Mesodermal cell (in vitro differentiated cells): ENCODE results near the gene COMMD3.

ENCODE experiments used
- H3K27ac ChIP-seq: 2 replicates; pipeline ENCODE4 v1.7.0; 2013; ENCODE audit warnings: mild to moderate bottlenecking, low read depth, low read length, moderate library complexity; ENCODE audit not compliant: severe bottlenecking
- H3K36me3 ChIP-seq: 2 replicates; pipeline ENCODE4 v1.7.1; 2013; ENCODE audit warnings: mild to moderate bottlenecking, low read length, moderate library complexity; ENCODE audit not compliant: control insufficient read depth, insufficient read depth
- H3K4me1 ChIP-seq: one replicate; pipeline ENCODE4 v1.7.1; 2013; ENCODE audit warnings: mild to moderate bottlenecking, low read length; ENCODE audit not compliant: insufficient read depth, control insufficient read depth, poor library complexity, severe bottlenecking
- H3K4me3 ChIP-seq: 2 replicates; pipeline ENCODE4 v1.7.0; 2013; ENCODE audit warnings: low read length, control low read depth, mild to moderate bottlenecking; ENCODE audit not compliant: insufficient read depth, poor library complexity, severe bottlenecking; ENCODE audit errors: extremely low read depth
- H3K9me3 ChIP-seq: 2 replicates; pipeline ENCODE4 v1.7.1; 2013; ENCODE audit warnings: mild to moderate bottlenecking, low read length, moderate library complexity; ENCODE audit not compliant: control insufficient read depth
- WGBS, 2 experiments: methylation state at CpG; one replicate each; pipeline ENCODE4 v1.1.5; 2013; ENCODE audit warnings: missing lambda C conversion rate in 2 of 2; ENCODE audit not compliant: insufficient coverage in 2 of 2; 5-methylcytosine and 5-hydroxymethylcytosine counted together

COMMD3 gene

DNA sequence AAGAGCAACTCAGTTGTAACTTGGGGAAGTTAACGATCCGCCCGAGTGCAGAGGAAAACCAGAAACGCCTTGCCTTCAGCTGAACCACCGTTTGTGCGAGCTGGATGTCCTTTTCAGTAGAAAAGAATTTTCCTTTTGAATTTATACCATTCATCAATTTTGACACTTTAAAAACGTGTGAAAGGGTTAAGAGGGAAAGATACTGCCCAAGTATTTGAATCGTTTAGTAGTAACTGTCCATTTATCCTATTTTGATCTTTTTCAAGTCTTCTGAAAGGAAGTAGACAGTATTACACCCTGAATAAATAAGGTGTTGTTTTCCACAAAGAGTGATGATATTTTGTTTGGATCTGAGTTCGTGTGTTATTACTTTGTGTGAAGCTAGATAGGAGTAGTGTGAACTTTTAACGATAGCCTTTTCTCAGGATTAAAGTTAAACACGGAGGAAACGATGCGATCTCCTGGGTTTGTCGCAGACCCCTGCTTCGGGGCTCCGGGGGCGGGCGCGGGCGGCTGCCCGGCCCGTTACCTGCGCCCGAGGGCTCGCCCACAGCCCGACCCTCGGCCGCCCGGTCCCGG lies 3.9 kb downstream of the COMMD3 start:
- no peaks in the 10 kb centered on the region for H3K36me3 ChIP-seq
- WGBS, 2 experiments = 1% methylated on average over 25 to 26 of the region's 30 CpGs
- H3K9me3 ChIP-seq = no peaks in the 10 kb centered on the region
- peaks cover 13% of the 10 kb centered on the region for H3K4me1 ChIP-seq
- peak overlapping the region; percentile 28 for H3K4me3 ChIP-seq
- H3K27ac ChIP-seq = no peak overlapping the region

DNA sequence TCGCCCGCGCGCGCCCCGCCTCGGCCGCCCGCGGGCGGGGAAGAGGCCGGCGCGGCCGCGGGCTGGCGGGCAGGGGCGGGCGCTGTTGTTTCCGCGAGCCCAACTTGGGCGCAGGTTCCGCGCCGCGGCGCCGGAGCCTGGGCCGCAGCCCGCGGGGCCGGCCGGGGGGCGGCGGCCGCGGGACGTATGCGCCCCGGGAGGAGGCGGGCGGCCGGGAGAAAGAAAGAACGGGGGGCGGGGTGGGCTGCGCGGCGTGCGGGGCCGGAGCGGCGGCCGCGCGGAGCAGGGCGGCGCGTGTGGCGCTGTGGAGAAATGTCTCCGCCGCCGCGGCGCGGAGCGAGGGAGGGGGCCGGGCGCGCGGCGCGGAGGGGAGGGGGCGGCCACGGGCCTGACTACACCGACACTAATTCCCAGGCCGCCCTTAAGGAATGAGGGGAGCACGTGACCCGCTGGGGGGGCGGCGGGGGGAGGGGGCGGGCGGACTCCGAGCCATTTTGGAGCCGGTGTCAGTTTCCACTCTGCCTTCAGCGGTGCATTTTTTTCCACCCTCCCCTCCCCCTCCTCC lies 4.5 kb downstream of the COMMD3 start, which contains the start of gene BMI1:
BMI1 (plus strand) TSS at position 509 of the 565 bp plus-strand sequence. CDS start 5,351 bp downstream, outside the sequence.
- Histone ChIP-seq H3K36me3 (no peaks in the 10 kb centered on the region), H3K4me3 (peak within 1 kb of the TSS; percentile 72), H3K4me1 (peaks cover 13% of the 10 kb centered on the region), H3K9me3 (no peaks in the 10 kb centered on the region), H3K27ac (peak within 1 kb of the TSS; percentile 18)
- WGBS, 2 experiments = 0% methylated on average over 11 to 40 of the region's 85 CpGs

DNA sequence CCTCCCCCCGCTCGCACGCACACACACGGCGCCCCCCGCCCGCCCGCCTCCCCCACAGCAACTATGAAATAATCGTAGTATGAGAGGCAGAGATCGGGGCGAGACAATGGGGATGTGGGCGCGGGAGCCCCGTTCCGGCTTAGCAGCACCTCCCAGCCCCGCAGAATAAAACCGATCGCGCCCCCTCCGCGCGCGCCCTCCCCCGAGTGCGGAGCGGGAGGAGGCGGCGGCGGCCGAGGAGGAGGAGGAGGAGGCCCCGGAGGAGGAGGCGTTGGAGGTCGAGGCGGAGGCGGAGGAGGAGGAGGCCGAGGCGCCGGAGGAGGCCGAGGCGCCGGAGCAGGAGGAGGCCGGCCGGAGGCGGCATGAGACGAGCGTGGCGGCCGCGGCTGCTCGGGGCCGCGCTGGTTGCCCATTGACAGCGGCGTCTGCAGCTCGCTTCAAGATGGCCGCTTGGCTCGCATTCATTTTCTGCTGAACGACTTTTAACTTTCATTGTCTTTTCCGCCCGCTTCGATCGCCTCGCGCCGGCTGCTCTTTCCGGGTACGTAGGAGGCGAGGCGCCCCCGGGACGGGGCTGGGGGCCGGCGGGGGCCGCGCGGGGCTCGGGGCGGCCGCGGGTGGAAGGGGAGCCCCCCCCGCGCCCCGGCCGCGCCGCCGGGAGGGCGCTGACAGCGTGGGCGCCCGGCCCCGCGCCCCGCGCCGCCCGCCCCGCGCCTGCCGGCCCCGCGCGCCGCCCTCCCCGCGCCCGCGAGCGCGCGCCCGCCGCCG lies 5.2 kb downstream of the COMMD3 start:
- H3K4me1 ChIP-seq = peaks cover 13% of the 10 kb centered on the region
- no peaks in the 10 kb centered on the region for H3K9me3 ChIP-seq
- H3K36me3 ChIP-seq = no peaks in the 10 kb centered on the region
- peak overlapping the region; percentile 72 for H3K4me3 ChIP-seq
- WGBS, 2 experiments = 0% methylated on average over 40 to 46 of the region's 114 CpGs
- H3K27ac ChIP-seq = peak overlapping the region; percentile 18

DNA sequence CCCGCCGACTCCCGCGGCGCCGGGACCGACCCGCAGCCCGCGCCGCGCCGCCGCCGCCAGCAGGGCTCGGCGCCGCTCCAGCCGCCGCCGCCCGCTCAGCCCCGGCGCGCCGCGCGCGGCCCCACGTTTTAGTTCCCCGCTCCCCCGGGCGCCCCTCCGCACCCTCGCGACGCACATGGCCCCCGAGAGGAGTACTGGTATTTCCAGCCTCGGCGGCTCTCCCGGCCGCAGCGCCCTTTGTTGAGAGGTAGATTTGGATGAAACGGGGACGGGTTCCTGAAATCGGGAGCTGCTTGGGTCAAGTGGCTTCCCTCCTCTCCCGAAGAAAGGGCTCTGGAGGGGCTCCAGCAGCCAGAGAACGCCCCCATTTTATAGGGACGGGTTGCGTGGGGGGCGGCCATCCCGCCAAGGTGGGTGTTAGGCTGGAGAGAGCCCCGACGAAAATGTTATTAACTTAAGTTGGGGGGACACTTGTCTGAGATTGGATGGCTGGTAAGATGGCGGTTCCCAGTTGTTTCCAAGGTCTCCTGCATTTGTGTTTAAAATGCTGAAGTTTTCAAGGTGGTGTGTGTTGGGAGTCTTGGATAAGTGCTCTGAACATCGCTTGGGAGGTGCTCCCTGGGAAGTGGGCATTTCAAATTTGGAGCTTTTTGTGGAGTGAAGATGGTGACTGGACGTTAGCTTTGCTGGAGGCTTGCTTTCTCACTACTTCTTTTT lies 5.9 kb downstream of the COMMD3 start:
- Histone ChIP-seq H3K4me1 (peaks cover 13% of the 10 kb centered on the region), H3K9me3 (no peaks in the 10 kb centered on the region), H3K27ac (no peak overlapping the region), H3K4me3 (peak overlapping the region; percentile 53), H3K36me3 (no peaks in the 10 kb centered on the region)
- WGBS, 2 experiments = 0 to 1% methylated on average over 18 to 23 of the region's 57 CpGs

DNA sequence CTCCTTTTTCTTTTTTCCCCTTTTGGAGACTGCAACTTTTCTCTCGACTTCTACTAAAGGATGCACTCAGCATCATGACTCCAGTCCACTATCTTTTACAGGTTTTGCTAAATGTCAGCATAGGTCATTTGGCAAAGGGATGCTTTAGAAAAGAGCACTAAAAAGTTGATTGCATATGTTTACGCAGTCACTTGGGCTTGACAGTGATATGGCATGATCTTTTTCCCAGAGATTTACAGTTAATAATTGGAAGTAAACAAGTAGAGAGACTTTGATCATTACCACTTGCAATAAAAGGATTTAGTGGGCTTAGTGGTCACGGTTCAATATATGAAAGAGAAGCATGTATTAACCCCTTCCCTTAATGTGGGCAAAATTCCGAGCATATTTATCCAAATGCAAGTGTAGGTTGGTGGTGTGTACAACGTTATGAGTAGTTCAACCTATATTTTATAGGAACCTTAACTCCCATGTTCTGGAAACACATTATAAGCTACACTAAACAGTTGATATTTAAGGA lies 6.5 kb downstream of the COMMD3 start:
- Histone ChIP-seq H3K9me3 (no peaks in the 10 kb centered on the region), H3K36me3 (no peaks in the 10 kb centered on the region), H3K27ac (no peak overlapping the region), H3K4me1 (peaks cover 13% of the 10 kb centered on the region), H3K4me3 (peak overlapping the region; percentile 53)
- WGBS, 2 experiments = 0 to 14% methylated on average over 2 of the region's 5 CpGs

DNA sequence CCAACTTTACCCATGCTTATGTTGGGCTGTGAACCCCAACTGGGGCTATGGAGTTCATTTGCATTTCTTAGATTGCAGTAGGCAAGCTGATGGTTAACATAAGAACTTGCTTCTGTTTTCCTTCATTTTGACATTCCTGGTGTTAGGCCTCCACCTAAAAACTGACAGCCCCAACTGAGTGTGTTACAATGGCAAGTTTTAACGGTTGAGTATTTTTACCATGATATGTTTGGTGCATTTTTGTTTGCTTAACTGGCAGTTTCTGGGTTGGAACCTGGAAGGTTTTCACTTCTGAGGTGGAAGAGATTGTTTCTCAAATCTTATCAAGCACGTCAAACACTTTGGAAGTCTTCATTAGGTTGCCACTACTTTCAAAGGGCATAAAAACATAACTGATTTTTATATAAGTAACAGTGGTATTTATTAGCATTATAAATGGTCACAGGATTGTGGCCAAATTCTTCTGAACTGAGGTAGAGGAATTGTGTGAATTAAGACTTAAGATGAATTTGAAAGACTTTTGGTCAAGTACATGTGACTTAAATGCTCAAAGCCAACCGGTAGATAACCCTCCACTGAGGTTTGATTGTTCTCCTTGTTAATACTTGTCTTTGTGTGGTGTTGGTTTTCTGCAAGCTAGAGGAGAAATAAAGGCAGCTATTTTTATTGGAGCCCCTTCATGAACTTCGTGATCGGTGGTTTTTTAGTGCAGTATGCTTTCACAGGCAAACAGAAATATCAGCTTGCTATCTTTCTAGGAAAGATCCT lies 7.5 kb downstream of the COMMD3 start:
- H3K36me3 ChIP-seq = no peaks in the 10 kb centered on the region
- no peaks in the 10 kb centered on the region for H3K9me3 ChIP-seq
- no peak overlapping the region for H3K4me3 ChIP-seq
- H3K27ac ChIP-seq = no peak overlapping the region
- 6% methylated on average over 3 of the region's 5 CpGs; no CpG with 5 or more reads in 1 of the 2 experiments for WGBS, 2 experiments
- peaks cover 13% of the 10 kb centered on the region for H3K4me1 ChIP-seq

DNA sequence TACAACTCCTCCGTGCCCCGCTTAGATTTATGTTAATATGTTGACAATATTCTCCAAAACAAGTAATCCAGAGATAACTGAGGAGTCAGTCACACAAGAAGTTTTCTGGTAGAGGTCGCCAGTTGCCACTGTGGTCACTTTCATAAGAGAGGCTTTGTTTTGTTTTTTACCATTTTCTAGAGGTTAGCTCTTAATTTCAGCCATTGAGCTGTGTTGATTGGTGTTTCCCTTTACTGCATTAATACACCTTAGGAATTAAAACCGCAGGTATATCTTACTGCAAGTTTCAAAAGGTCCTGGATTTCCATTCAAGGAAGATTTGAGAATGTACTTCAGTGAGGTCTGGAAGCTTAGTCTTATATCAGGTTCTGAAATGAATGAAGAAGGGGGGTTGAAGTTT lies 8.2 kb downstream of the COMMD3 start:
- Histone ChIP-seq H3K36me3 (peaks cover 4% of the 10 kb centered on the region), H3K4me3 (peak overlapping the region; percentile 50), H3K27ac (no peak overlapping the region), H3K9me3 (no peaks in the 10 kb centered on the region), H3K4me1 (peaks cover 13% of the 10 kb centered on the region)
- WGBS, 2 experiments = 0% methylated on average over 1 of the region's 4 CpGs; no CpG with 5 or more reads in 1 of the 2 experiments

DNA sequence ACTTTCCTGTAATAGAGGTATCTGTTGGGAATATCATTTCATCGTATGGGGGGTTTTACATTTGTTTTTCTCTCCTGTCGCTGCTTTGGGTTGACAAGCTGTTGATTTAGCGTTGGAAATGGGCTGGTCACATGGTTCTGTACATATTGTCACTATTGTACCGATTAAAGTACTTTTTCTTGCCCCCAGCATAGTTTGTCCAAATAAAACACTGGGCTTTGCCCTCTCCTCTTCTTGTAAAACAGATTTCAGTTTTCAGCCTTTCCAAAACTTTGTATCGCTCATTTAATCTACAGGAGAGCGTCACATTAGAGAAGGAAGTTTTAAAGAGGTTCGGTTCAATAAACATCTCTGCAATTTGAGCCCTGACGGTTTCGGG lies 8.7 kb downstream of the COMMD3 start:
- 0 to 8% methylated on average over 6 of the region's 9 CpGs for WGBS, 2 experiments
- no peaks in the 10 kb centered on the region for H3K9me3 ChIP-seq

DNA sequence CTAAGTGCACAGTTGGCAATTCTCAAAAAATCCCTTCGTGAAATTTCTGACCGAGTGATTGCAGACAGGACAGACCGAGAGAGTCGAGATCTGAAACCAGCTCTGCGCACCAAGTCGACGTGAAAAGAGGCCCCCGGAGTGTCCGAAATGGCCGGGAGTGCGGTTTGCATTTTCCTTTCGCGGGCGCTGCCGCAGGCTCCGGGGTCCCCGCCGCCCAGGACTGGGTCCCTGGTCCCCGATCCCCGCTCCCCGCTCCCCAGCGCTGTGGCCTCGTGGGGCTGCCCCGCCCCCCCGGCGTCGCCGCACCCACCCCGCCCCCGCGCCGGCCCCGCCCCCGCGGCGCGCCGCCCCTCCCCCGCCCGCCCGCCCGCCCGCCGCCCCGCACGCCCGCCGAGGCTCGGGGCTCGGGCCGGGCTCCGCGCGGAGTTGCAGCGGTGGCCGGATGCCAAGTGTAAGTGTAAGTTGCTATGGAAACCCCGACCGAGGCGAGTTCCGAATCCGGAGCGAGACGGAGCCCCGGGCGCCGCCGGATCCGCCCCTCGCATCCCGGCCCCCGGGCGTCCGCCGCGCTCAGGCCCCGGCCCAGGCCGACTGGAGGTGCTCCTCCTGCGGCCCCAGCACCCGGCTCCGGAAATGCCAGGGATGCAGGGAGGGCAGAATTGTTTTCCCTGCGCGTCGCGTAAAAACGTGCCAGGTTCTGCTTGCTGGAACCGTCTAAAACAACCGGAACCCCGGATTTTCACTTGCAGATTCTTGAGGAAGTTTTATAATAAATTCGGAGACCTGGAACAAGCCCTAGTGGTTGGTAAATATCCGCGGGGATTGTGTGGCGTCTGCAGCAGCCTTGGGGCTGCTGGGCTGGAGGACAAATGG lies 9.3 kb downstream of the COMMD3 start:
- Histone ChIP-seq H3K36me3 (peaks cover 12% of the 10 kb centered on the region), H3K4me1 (peaks cover 13% of the 10 kb centered on the region), H3K4me3 (peak overlapping the region; percentile 50), H3K27ac (peak overlapping the region; percentile 50), H3K9me3 (no peaks in the 10 kb centered on the region)
- WGBS, 2 experiments = 0% methylated on average over 47 to 49 of the region's 92 CpGs

More for the DNA sequence above, 8.7 kb downstream of the COMMD3 start:
- Histone ChIP-seq H3K36me3 (peaks cover 9% of the 10 kb centered on the region), H3K4me3 (peak overlapping the region; percentile 50), H3K27ac (no peak overlapping the region), H3K4me1 (peaks cover 13% of the 10 kb centered on the region)
